Activated T-helper 1 cell treated with anti-CD3 and anti-CD28 coated beads, Interleukin-12 subunit alpha, Interleukin-12 subunit beta, Interleukin-2, Interleukin-4 antibody, amounts not matched to agents 30 ng/mL and 10 ng/mL and 1 ng/mL, durations not matched to agents 14 hours and 24 hours and 36 hours (primary cell): ENCODE data around the gene GGT6. TPM values are rescaled to one million over a fixed set of nuclear protein-coding genes. Genes with fewer than 3 reads are reported as not detected.

Source experiments
- DNase-seq: peaks from one replicate; pipeline ENCODE4 v3.0.0; 2021; ENCODE audit warnings: low spot score
- H3K27ac Mint-ChIP-seq: one replicate; pipeline ENCODE4 v1.8.0; 2021; ENCODE audit warnings: mild to moderate bottlenecking, mixed read lengths
- H3K27me3 Mint-ChIP-seq: one replicate; pipeline ENCODE4 v1.8.0; 2022; ENCODE audit warnings: mild to moderate bottlenecking, moderate library complexity, mixed read lengths; ENCODE audit not compliant: insufficient read depth
- H3K36me3 Mint-ChIP-seq: one replicate; pipeline ENCODE4 v1.8.0; 2021; ENCODE audit warnings: low read depth, mixed read lengths
- H3K4me1 Mint-ChIP-seq: one replicate; pipeline ENCODE4 v1.8.0; 2021; ENCODE audit warnings: low read depth, mixed read lengths
- H3K4me3 Mint-ChIP-seq: one replicate; pipeline ENCODE4 v1.8.0; 2021; ENCODE audit warnings: mild to moderate bottlenecking, moderate library complexity, mixed read lengths
- H3K9me3 Mint-ChIP-seq: one replicate; pipeline ENCODE4 v1.8.0; 2021; ENCODE audit warnings: mixed read lengths
- intact Hi-C: fragments of 100-400 bp; cut with micrococcal nuclease; formaldehyde crosslinking; loops from one replicate; pipeline ENCODE4 v1.15.1; 2024
- total RNA-seq: library from RNA; stranded (reverse); gene quantifications from 2 replicates; pipeline ENCODE4 v1.2.3, GENCODE V29; 2022

Gene GGT6
- total RNA-seq, 1 donor from 2014 or later = not detected

DNA sequence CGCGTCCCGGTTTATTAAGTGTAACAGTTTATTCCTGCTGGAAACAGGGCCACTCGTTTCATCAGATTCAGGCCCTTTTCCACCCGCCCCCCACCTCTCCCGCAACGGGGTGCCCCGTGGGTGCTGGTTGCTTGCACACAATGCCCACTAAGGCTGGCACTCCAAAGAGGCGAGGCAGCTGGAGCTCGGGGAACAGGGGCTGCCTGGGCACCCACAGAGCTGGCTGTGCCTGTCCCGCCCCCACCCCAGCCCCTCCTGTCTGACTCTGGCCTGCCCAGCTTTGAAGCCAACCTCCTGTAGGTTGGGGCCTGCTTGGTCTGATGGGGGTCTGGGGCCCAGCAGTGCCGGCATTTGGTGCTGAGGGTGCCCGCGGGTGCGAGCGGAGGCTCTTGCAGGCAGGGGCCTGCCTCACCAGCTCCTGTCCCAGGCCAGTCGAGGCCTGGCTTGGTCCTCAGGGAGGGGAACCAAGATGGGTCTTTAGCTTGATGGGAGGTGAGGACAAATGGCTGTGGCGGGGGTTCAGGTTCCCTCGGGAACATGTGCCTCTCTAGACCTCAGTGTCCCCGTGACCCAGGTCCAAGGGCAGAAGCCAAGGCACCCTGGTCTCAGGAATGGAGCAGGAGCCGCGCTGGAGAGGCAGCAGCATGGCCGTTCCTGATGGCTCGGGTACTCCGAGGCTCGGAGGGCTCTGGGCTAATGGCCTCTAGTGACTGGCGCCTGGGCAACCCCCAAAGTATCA is 25.3 kb downstream of the GGT6 start:
- intact Hi-C loops = no loop called here
- Mint-ChIP-seq H3K4me1 (no peaks in the 10 kb centered on the region), H3K27ac (no peak overlapping the region), H3K36me3 (peaks cover 2% of the 10 kb centered on the region), H3K27me3 (no peaks in the 10 kb centered on the region), H3K4me3 (no peak overlapping the region), H3K9me3 (no peaks in the 10 kb centered on the region)
- DNase-seq = no peak

DNA sequence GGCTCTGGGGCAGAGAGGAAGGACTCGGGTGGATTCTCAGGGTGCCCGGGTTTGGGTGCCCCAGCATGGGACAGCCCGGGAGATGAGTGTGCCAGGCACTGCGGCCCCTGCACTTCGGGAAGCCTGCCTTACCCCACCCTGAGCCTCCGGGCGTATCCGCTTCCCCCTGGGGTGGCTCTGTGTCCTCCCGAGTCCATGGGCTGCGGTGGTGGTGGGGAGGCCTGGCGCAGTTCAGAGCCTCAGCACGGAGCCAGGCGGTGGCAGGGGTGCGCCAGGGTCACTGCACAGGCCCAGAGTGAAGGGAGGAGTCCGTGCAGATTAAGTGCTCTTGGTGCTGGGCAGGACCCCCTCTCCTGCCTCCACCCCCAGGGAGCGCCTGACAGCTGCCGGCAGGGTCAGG is 25.9 kb downstream of the GGT6 start:
- Mint-ChIP-seq H3K4me3 (no peak overlapping the region), H3K27me3 (no peaks in the 10 kb centered on the region), H3K9me3 (no peaks in the 10 kb centered on the region), H3K4me1 (no peaks in the 10 kb centered on the region), H3K36me3 (no peaks in the 10 kb centered on the region), H3K27ac (no peak overlapping the region)
- DNase-seq = no peak
- intact Hi-C loops = no loop called here

DNA sequence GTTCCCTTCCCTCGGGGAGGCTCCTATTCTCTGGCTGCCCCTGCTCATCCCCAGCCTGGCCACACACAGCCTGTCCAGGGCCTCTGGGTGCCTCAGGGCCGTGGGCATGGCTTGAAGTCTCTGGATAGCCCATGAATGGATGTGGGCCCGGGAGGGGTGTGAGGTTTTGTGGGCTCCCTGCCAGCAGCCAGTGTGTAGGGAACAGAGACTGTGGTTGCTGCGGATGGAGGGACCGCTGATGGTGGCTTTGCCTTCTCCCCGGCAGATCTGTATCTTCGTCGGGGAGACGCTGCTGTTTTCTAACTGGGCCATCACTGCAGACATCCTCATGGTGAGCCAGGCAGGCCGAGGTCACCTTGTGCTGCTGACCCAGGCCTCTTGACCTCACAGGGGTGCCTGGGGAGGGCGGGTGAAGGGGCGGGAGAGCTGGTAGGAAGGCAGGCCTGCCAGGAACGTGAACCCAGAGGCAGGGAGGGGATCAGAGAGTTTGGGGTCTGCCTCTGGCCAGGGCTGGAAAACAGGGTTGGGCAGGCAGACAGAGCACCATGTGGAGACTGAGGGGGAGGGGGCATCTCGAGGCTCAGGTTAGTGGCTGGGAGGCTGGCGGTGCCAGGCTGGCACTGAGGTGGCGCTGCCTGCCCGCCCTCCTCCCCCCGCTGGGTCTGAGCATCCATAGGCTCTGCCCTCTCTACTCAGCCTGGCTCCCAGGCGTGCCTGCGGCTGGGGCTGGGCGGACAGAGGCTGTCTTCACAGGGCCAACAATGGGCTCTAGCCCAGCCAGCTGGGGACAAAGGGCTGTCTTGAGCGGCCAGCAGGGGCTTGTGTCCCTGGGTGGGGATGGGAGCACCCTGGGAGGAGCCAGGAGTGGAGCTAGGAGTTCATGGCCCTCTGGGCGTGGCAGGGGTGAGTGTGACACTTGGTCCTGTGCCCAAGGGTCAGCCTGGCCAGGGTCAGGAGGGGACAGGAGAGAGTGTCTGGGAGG is 26.6 kb downstream of the GGT6 start:
- H3K27me3 Mint-ChIP-seq = no peaks in the 10 kb centered on the region
- H3K27ac Mint-ChIP-seq = no peak overlapping the region
- no peaks in the 10 kb centered on the region for H3K36me3 Mint-ChIP-seq
- DNase-seq = no peak
- no peak overlapping the region for H3K4me3 Mint-ChIP-seq
- intact Hi-C loops = no loop called here
- no peaks in the 10 kb centered on the region for H3K4me1 Mint-ChIP-seq
- no peaks in the 10 kb centered on the region for H3K9me3 Mint-ChIP-seq

DNA sequence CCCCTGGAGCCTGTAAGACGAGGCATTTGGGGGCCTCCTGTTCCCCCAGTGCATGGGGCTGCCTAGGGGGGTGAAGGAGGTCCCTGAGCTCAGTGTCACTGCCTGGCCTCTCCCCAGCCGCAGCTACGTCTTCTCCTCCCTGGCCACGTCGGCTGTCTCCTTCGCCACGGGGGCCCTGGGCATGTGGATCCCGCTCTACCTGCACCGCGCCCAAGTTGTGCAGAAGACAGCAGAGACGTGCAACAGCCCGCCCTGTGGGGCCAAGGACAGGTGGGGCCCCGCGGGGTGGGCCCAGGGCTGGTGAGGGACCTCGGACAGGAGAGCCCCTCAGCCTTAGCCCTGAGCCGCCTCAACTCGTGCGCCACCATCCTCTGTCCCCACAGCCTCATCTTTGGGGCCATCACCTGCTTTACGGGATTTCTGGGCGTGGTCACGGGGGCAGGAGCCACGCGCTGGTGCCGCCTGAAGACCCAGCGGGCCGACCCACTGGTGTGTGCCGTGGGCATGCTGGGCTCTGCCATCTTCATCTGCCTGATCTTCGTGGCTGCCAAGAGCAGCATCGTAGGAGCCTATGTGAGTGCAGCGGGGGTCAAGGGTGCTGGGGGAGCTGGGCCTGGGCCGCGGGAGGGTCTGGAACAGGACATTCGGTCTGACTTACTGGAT is 27.4 kb downstream of the GGT6 start:
- Mint-ChIP-seq H3K4me3 (no peak overlapping the region), H3K9me3 (no peaks in the 10 kb centered on the region), H3K36me3 (no peaks in the 10 kb centered on the region), H3K27me3 (no peaks in the 10 kb centered on the region), H3K27ac (no peak overlapping the region), H3K4me1 (no peaks in the 10 kb centered on the region)
- intact Hi-C loops = no loop called here
- DNase-seq = no peak

DNA sequence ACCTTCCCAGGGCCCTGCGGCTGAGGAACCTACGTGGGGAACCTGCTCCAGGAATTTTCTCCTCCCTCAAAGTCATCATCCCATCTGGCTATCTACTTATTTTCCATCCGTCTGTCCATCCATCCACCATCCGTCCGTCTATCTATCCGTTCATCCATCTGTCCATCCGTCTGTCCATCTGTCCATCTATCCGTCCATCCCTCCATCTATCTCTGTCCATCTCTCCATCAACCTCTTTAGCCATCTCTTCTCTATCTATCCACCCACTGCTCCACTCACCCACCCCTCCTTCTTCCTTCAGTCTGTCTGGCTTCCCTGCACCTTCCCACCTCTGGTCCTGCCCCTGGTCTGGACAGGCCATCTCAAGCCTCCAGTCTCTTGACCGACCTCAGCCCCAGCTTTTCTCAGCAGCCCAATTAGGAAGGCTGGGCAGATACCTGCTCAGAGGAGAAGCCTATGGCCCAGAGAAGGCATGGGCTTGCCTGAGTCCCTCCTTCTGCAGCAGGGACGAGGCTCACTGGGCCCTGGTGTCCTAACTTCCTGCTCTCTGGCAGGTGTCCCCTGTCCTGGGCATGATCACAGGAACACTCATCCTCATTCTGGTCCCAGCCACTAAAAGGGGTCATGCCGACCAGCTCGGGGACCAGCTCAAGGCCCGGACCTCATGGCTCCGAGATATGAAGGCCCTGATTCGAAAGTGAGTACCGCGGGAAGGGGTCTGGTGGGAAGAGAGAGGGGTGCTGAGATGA is 28.2 kb downstream of the GGT6 start:
- H3K27ac Mint-ChIP-seq = no peak overlapping the region
- H3K27me3 Mint-ChIP-seq = peaks cover 3% of the 10 kb centered on the region
- DNase-seq = no peak
- no peaks in the 10 kb centered on the region for H3K4me1 Mint-ChIP-seq
- H3K9me3 Mint-ChIP-seq = no peaks in the 10 kb centered on the region
- no peaks in the 10 kb centered on the region for H3K36me3 Mint-ChIP-seq
- no peak overlapping the region for H3K4me3 Mint-ChIP-seq
- intact Hi-C loops = no loop called here

DNA sequence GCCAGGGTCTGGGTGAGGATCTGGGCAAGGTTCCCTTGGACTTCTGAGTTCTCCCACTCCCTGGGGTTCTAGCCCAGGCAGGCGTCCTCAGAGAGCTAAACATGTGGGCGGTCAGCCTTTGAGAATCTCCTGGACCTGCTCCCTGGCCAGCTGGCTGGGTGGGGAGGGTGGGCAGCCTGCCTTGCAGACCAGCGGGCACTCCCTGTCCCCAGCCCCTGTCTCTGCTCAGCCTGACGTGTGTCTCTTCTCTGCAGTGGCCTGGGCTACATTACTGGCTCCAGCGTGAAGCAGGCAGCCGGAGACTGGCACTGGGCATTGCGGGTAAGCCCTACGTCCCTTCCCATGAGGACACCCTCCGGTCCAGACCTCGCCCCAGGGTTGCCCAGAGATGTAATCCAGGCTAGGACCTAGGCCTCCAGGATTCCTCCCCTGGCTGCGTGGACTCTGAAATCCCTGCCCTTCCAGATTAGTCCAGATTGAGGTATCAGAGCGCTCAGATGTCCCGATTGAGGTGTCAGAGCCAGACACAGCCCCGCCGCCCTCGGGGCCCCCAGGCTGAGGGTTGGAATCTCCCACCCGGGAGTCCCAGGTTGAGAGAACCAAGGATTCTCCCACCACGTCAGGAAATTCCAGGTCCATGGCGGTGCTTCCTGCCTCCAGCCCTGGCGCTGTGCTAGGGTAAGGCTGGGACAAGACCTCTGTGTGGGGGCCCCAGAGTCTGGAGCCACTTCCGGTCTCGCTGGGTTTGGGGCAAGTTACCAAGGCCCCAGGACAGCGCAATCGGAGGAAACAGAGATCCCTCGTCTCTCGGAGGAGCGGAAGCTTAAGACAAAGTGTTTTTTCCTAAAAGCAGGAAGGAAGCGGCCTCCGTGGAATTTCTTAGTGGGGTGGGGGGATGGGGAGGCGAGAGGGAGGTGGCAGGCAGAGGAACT is 29.3 kb downstream of the GGT6 start:
- H3K9me3 Mint-ChIP-seq = no peaks in the 10 kb centered on the region

DNA sequence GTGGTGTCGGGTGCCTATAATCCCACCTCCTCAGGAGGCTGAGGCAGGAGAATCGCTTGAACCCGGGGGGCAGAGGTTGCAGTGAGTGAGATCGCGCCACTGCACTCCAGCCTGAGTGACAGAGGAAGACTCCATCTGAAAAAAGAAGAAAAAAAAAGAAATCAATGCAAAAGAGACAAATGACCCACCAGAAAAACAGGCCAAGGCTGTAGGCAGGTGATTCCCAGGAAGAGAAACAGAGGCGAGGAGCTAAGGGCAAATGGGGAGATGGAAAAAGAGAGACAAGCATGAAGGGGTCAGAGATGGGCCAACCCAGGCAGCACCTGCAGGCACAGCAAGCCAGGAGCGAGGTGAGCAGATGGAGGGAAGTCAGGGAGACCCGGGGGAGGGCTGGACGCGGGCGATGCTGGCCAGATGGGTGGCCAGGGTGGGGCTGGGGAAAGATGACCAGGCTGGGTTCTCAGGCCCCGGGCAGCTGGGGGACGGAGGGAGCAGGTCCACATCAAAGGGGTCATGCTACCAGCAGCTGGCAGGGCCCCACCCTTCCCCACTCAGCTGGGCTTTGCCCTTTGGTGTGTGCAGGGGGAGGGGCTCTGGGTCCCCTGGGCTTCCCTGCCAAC is 30.7 kb downstream of the GGT6 start:
- H3K4me3 Mint-ChIP-seq = no peak overlapping the region
- no peaks in the 10 kb centered on the region for H3K36me3 Mint-ChIP-seq
- H3K27me3 Mint-ChIP-seq = peaks cover 8% of the 10 kb centered on the region
- H3K4me1 Mint-ChIP-seq = no peaks in the 10 kb centered on the region
- H3K9me3 Mint-ChIP-seq = no peaks in the 10 kb centered on the region
- intact Hi-C loops = no loop called here
- no peak for DNase-seq
- H3K27ac Mint-ChIP-seq = no peak overlapping the region

More for the DNA sequence above, 29.3 kb downstream of the GGT6 start:
- peaks cover 5% of the 10 kb centered on the region for H3K27me3 Mint-ChIP-seq
- intact Hi-C loops = no loop called here
- no peak overlapping the region for H3K4me3 Mint-ChIP-seq
- no peak overlapping the region for H3K27ac Mint-ChIP-seq
- no peaks in the 10 kb centered on the region for H3K36me3 Mint-ChIP-seq
- no peak for DNase-seq
- no peaks in the 10 kb centered on the region for H3K4me1 Mint-ChIP-seq

DNA sequence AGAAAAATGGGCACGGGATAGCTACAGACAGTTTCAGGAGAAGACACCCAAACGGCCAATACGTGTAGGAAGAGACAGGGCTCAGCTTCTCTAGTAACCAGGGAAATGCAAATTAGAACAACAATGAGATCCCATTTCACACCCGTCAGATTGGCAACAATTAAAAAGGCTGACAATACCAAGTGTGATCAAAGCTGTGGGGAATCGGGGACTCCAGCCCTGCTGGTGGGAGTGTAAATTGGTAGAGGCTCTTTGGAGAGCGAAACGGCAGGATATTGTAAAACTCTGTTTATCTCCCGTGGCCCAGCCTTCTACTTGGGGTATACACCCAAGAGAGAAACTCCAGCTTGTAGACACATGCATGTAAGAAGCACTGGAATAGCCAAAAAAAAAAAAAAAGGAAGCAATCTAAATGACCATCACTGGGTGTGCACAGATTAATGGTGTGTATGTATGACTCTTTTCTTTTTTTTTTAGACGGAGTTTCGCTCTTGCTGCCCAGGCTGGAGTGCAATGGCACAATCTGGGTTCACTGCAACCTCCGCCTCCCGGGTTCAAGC is 32.7 kb downstream of the GGT6 start:
- Mint-ChIP-seq H3K4me1 (no peaks in the 10 kb centered on the region), H3K9me3 (no peaks in the 10 kb centered on the region), H3K4me3 (no peak overlapping the region), H3K27me3 (peaks cover 8% of the 10 kb centered on the region), H3K27ac (no peak overlapping the region), H3K36me3 (no peaks in the 10 kb centered on the region)
- DNase-seq = no peak
- intact Hi-C loops = no loop called here

DNA sequence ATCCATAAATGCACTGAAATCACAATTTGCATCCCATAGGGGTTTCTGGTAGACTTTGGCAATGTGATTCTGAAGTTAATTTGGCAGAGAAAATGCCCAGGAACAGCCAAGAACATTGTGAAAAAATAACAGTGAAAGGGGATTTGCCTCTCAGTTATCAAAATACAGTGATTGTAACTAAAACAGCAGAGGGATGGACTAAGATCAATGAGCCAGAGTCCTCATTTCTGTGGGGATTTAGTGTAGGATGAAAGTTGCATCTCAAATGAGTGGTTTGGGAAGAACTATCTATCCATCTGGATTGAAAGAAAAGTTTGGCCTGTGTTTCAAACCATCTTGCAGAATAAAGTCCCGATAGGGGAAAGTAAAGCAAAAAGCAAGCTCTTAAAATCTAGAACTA is 33.2 kb downstream of the GGT6 start:
- H3K4me3 Mint-ChIP-seq = no peak overlapping the region
- H3K27me3 Mint-ChIP-seq = peaks cover 8% of the 10 kb centered on the region
- H3K36me3 Mint-ChIP-seq = no peaks in the 10 kb centered on the region
- DNase-seq = no peak
- H3K27ac Mint-ChIP-seq = no peak overlapping the region
- intact Hi-C loops = no loop called here
- no peaks in the 10 kb centered on the region for H3K4me1 Mint-ChIP-seq
- H3K9me3 Mint-ChIP-seq = no peaks in the 10 kb centered on the region

DNA sequence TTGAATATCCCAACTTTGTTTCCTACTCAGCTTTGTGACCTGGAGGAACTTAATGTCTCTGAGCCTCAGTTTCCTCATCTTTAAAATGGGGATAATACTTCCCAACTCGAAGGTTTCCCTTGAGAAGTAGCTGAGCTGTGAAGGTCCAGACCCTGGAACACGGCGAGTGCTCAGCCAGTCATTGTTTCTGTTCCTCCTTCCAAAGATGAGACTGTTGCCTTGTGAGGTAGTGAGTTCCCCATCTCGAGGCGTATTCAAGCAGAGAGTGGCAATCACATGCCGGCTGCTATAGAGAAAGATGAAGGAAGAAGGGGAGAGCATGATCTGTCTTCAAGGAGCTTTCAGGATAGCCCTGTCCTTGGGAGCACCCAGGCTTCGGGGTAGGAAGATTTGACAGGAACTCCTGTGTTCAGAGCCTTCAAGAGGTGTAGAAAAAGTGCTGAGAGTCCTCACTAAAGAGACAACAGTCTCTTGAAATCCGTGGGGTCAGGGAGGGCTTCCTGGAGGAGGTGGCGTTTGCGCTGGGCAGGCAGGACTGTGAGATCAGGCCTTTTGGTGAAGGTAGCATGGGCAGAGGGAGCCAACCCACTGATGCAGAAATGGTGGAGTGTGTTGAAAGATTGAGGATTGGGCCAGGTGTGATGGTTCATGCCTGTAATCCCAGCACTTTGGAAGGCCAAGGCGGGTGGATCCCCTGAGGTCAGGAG is 34.5 kb downstream of the GGT6 start:
- intact Hi-C loops = no loop called here
- Mint-ChIP-seq H3K9me3 (no peaks in the 10 kb centered on the region), H3K27ac (no peak overlapping the region), H3K4me1 (no peaks in the 10 kb centered on the region), H3K36me3 (no peaks in the 10 kb centered on the region), H3K27me3 (peaks cover 8% of the 10 kb centered on the region), H3K4me3 (no peak overlapping the region)
- no peak for DNase-seq

DNA sequence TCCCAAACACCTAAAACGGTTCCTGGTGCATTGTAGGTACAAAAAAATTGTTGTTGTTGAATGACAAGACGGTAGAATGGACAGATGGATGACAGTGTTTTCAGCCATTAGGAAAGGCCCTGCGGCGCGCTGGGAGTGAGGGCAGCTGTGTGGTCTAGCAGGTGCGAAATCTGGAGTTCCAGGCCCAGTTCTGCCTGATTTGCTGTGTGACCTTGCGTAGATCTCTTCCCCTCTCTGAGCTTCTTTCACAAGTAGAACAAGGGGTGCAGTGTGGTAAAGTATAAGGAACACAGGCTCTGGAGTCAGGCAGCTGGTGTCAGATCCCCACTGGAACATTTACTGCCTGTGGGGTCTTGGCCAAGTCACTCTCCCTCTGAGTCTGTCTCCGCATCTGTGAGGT is 36.4 kb downstream of the GGT6 start:
- no peak for DNase-seq
- Mint-ChIP-seq H3K4me1 (no peaks in the 10 kb centered on the region), H3K9me3 (no peaks in the 10 kb centered on the region), H3K4me3 (no peak overlapping the region), H3K27ac (no peak overlapping the region), H3K27me3 (peaks cover 8% of the 10 kb centered on the region), H3K36me3 (no peaks in the 10 kb centered on the region)
- intact Hi-C loops = no loop called here
